Caco-2 (cell line): ENCODE results near the gene SMIM31. TPM values are rescaled to one million over a fixed set of nuclear protein-coding genes. Genes with fewer than 3 reads are reported as not detected.

Experiments
- BruUV-seq: library from RNA; stranded (reverse); fragments of 400-500 nt; replicated peaks from 2 replicates; lab custom pipeline; 2021; lab: Mats Ljungman, UMichigan
- CTCF ChIA-PET: fragments of 300-600 bp; sonication (Branson Sonifier 250); formaldehyde crosslinking; loops from one replicate; lab custom pipeline; 2022; ENCODE audit warnings: antibody characterized with exemption; lab: Charles Lee
- POLR2A ChIA-PET: fragments of 300-600 bp; sonication (Branson Sonifier 250); formaldehyde crosslinking; loops from one replicate; lab custom pipeline; 2022; ENCODE audit warnings: antibody characterized with exemption; lab: Charles Lee
- DNase-seq, 2 experiments: peaks; one replicate each; pipeline versions ENCODE4 v3.0.0 to v3.0.0-alpha.2; 2020 to 2022
- H3K27me3 ChIP-seq: replicated peaks from 2 replicates; pipeline ENCODE4 v1.6.0; 2011; ENCODE audit warnings: low read length; ENCODE audit not compliant: control insufficient read depth, insufficient read depth
- H3K36me3 ChIP-seq: 2 replicates; pipeline ENCODE4 v1.5.1; 2011; ENCODE audit warnings: low read length; ENCODE audit not compliant: control insufficient read depth, insufficient read depth
- H3K4me1 ChIP-seq: fragments of 250-450 bp; sonication (Bioruptor Pico); 2 replicates; pipeline ENCODE4 v1.5.1; 2020; ENCODE audit warnings: mild to moderate bottlenecking
- H3K4me3 ChIP-seq: 2 replicates; pipeline ENCODE4 v1.5.1; 2011; ENCODE audit warnings: low read depth, mild to moderate bottlenecking, control low read depth, low read length
- H3K9me3 ChIP-seq: fragments of 250-450 bp; sonication (Bioruptor Pico); 2 replicates; pipeline ENCODE4 v1.5.1; 2020; ENCODE audit warnings: mild to moderate bottlenecking, moderate library complexity
- H3K27ac Mint-ChIP-seq: one replicate; pipeline ENCODE4 v1.8.0; 2022; ENCODE audit warnings: mixed read lengths; ENCODE audit not compliant: unreplicated experiment
- H3K27me3 Mint-ChIP-seq: one replicate; pipeline ENCODE4 v1.8.0; 2022; ENCODE audit warnings: mixed read lengths; ENCODE audit not compliant: insufficient read depth, unreplicated experiment
- H3K36me3 Mint-ChIP-seq: one replicate; pipeline ENCODE4 v1.8.0; 2022; ENCODE audit warnings: mild to moderate bottlenecking, mixed read lengths; ENCODE audit not compliant: insufficient read depth, unreplicated experiment
- H3K4me1 Mint-ChIP-seq: one replicate; pipeline ENCODE4 v1.8.0; 2022; ENCODE audit warnings: low read depth, mixed read lengths; ENCODE audit not compliant: unreplicated experiment
- H3K4me3 Mint-ChIP-seq: one replicate; pipeline ENCODE4 v1.8.0; 2022; ENCODE audit warnings: mild to moderate bottlenecking, moderate library complexity, mixed read lengths; ENCODE audit not compliant: unreplicated experiment
- H3K9me3 Mint-ChIP-seq: one replicate; pipeline ENCODE4 v1.8.0; 2022; ENCODE audit warnings: mixed read lengths; ENCODE audit not compliant: unreplicated experiment
- intact Hi-C: fragments of 100-400 bp; cut with micrococcal nuclease; formaldehyde crosslinking; loops from one replicate; pipeline ENCODE4 v1.10.0; 2022; ENCODE audit not compliant: unreplicated experiment
- total RNA-seq: library from RNA; stranded (reverse); gene quantifications from 2 replicates; pipeline ENCODE4 v1.2.3, GENCODE V29; 2022
- TF ChIP-seq, protein P1 (sequence below), 2 experiments: fragments of 200-600 bp in 1 of 2; IDR thresholded peaks; 1 replicate in 1 of 2; 2 replicates in 1 of 2; pipeline versions ENCODE4 v1.5.1 to v1.8.0; 2011 to 2022; ENCODE audit warnings: antibody characterized with exemption in 1 of 2, control low read depth in 1 of 2, inconsistent platforms in 1 of 2, low read depth in 1 of 2, low read length in 1 of 2, mild to moderate bottlenecking in 1 of 2, moderate library complexity in 1 of 2; ENCODE audit not compliant: insufficient read depth in 1 of 2, severe bottlenecking in 1 of 2, unreplicated experiment in 1 of 2

The SMIM31 gene
- total RNA-seq, 1 experiment from 2014 or later = not detected

GRCh38 chr4:164761746-164762275 lies 7.9 kb downstream of the SMIM31 start:
- peaks cover 2% of the 10 kb centered on the region for H3K9me3 Mint-ChIP-seq
- Histone ChIP-seq H3K36me3 (no peaks in the 10 kb centered on the region), H3K4me1 (peaks cover 7% of the 10 kb centered on the region; the same call in 1 of the 2 replicates), H3K27me3 (no peaks in the 10 kb centered on the region), H3K4me3 (no peak overlapping the region), H3K9me3 (no peaks in the 10 kb centered on the region)
- ChIA-PET CTCF (no interaction called here), POLR2A (no interaction called here)
- no peak for DNase-seq
- TF ChIP-seq, protein P1, sequence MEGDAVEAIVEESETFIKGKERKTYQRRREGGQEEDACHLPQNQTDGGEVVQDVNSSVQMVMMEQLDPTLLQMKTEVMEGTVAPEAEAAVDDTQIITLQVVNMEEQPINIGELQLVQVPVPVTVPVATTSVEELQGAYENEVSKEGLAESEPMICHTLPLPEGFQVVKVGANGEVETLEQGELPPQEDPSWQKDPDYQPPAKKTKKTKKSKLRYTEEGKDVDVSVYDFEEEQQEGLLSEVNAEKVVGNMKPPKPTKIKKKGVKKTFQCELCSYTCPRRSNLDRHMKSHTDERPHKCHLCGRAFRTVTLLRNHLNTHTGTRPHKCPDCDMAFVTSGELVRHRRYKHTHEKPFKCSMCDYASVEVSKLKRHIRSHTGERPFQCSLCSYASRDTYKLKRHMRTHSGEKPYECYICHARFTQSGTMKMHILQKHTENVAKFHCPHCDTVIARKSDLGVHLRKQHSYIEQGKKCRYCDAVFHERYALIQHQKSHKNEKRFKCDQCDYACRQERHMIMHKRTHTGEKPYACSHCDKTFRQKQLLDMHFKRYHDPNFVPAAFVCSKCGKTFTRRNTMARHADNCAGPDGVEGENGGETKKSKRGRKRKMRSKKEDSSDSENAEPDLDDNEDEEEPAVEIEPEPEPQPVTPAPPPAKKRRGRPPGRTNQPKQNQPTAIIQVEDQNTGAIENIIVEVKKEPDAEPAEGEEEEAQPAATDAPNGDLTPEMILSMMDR (IDR thresholded peaks at IDR 0.05; ENCODE audit: insufficient read depth in 1 of 2, low read depth in 1 of 2, low read length in 1 of 2, severe bottlenecking in 1 of 2, unreplicated experiment in 1 of 2) = no peak
- H3K4me3 Mint-ChIP-seq = no peak overlapping the region
- intact Hi-C loops = no loop called here
- peaks cover 7% of the 10 kb centered on the region for H3K4me1 Mint-ChIP-seq
- BruUV-seq = no TSS peak
- no peaks in the 10 kb centered on the region for H3K27me3 Mint-ChIP-seq
- no peak overlapping the region for H3K27ac Mint-ChIP-seq
- no peaks in the 10 kb centered on the region for H3K36me3 Mint-ChIP-seq

GRCh38 chr4:164765096-164765495 lies 11.2 kb downstream of the SMIM31 start:
- no peaks in the 10 kb centered on the region for H3K36me3 ChIP-seq
- intact Hi-C loops = no loop called here
- no peaks in the 10 kb centered on the region for H3K9me3 Mint-ChIP-seq
- H3K27me3 Mint-ChIP-seq = no peaks in the 10 kb centered on the region
- peaks cover 7% of the 10 kb centered on the region; the same call in 1 of the 2 replicates for H3K4me1 ChIP-seq
- no peak overlapping the region for H3K4me3 Mint-ChIP-seq
- BruUV-seq = no TSS peak
- no peaks in the 10 kb centered on the region for H3K9me3 ChIP-seq
- no peak overlapping the region for H3K4me3 ChIP-seq
- TF ChIP-seq, protein P1 (IDR thresholded peaks at IDR 0.05; ENCODE audit: insufficient read depth in 1 of 2, low read depth in 1 of 2, low read length in 1 of 2, severe bottlenecking in 1 of 2, unreplicated experiment in 1 of 2) = no peak
- no peaks in the 10 kb centered on the region for H3K36me3 Mint-ChIP-seq
- ChIA-PET CTCF (no interaction called here), POLR2A (no interaction called here)
- H3K27ac Mint-ChIP-seq = no peak overlapping the region
- H3K27me3 ChIP-seq = no peaks in the 10 kb centered on the region
- DNase-seq = no peak
- peaks cover 14% of the 10 kb centered on the region for H3K4me1 Mint-ChIP-seq

DNA sequence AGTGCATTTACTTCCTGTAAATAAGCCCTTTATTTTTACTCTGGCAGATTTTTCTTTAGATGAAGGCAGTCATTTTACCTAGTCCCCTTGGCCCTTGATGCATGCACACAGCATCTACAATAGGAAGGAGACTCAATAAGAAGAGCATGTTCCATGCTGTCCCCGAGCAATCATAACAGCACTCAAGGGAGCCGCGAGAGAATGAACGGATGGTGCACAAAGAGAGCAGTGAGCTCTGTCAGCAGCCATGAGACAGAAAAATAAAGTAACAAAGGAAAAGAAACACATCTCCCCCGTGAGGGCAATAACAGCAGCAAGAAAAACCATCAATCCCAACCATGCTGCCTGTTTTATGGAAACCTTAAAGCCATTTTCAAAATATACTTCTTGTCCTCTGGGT lies 11.9 kb downstream of the SMIM31 start:
- intact Hi-C loops = no loop called here
- BruUV-seq = no TSS peak
- TF ChIP-seq, protein P1 (IDR thresholded peaks at IDR 0.05; ENCODE audit: insufficient read depth in 1 of 2, low read depth in 1 of 2, low read length in 1 of 2, severe bottlenecking in 1 of 2, unreplicated experiment in 1 of 2) = no peak
- H3K9me3 ChIP-seq = no peaks in the 10 kb centered on the region
- H3K27me3 Mint-ChIP-seq = no peaks in the 10 kb centered on the region
- H3K4me1 ChIP-seq = peaks cover 7% of the 10 kb centered on the region; the same call in 1 of the 2 replicates
- H3K9me3 Mint-ChIP-seq = no peaks in the 10 kb centered on the region
- CTCF ChIA-PET = no interaction called here
- no peaks in the 10 kb centered on the region for H3K36me3 ChIP-seq
- POLR2A ChIA-PET = no interaction called here
- no peaks in the 10 kb centered on the region for H3K27me3 ChIP-seq
- peaks cover 20% of the 10 kb centered on the region for H3K4me1 Mint-ChIP-seq
- no peak overlapping the region for H3K27ac Mint-ChIP-seq
- DNase-seq = no peak
- no peak overlapping the region for H3K4me3 ChIP-seq
- H3K36me3 Mint-ChIP-seq = no peaks in the 10 kb centered on the region
- no peak overlapping the region for H3K4me3 Mint-ChIP-seq
